GM12865 (cell line): Measurements from ENCODE around the gene TMEM62.

Source experiments
- DNase-seq: peaks from one replicate; pipeline ENCODE4 v3.0.0; 2010; ENCODE audit warnings: low read depth
- H3K4me3 ChIP-seq: 2 replicates; pipeline ENCODE4 v1.5.1; 2011; ENCODE audit warnings: mild to moderate bottlenecking, low read depth, low read length, control low read depth
- TF ChIP-seq, protein P1 (sequence below): IDR thresholded peaks from 2 replicates; pipeline ENCODE4 v1.5.1; 2011; ENCODE audit warnings: low read length, control low read depth, low read depth, inconsistent platforms; ENCODE audit not compliant: insufficient read depth; ENCODE audit errors: missing control alignments

Gene TMEM62

DNA sequence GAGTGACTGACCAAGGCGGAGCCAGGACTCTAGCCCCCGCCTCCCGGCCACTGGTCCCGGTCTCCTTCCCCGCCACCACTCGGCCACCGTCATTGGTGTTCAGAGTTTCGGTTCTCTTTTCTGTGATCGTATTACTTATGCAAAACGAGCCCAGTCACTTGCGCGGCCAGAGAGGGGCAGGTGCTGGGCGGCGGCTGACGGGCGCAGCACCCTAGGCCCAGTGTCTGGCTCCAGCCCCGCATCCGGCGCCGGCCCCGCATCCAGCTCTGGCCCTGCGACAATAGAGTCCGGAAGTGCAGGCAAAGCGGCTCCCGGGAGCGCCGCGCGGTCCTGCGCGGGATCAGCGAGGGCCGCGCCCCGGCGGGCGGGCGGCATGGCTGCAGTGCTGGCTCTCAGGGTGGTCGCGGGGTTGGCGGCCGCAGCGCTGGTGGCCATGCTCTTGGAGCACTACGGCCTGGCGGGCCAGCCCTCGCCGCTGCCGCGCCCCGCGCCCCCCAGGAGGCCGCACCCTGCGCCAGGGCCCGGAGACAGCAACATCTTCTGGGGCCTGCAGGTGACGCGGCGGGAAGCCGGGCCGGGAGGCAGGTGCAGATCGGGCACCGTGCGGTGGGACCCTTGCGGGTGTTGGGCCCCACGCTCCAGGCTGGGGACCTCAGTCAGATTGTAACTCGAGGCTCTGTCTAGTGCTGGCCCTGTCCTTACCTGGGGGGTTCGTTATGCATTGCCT is at the start of gene TMEM62:
Gene TMEM62, plus strand, starts transcription at position 157 of the 727 bp plus-strand sequence. Its CDS starts 217 bp downstream, at position 374.
- TF ChIP-seq, protein P1, sequence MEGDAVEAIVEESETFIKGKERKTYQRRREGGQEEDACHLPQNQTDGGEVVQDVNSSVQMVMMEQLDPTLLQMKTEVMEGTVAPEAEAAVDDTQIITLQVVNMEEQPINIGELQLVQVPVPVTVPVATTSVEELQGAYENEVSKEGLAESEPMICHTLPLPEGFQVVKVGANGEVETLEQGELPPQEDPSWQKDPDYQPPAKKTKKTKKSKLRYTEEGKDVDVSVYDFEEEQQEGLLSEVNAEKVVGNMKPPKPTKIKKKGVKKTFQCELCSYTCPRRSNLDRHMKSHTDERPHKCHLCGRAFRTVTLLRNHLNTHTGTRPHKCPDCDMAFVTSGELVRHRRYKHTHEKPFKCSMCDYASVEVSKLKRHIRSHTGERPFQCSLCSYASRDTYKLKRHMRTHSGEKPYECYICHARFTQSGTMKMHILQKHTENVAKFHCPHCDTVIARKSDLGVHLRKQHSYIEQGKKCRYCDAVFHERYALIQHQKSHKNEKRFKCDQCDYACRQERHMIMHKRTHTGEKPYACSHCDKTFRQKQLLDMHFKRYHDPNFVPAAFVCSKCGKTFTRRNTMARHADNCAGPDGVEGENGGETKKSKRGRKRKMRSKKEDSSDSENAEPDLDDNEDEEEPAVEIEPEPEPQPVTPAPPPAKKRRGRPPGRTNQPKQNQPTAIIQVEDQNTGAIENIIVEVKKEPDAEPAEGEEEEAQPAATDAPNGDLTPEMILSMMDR = no peak
- DNase-seq = peak; percentile 94
- H3K4me3 ChIP-seq = peak within 1 kb of the TSS; percentile 97

DNA sequence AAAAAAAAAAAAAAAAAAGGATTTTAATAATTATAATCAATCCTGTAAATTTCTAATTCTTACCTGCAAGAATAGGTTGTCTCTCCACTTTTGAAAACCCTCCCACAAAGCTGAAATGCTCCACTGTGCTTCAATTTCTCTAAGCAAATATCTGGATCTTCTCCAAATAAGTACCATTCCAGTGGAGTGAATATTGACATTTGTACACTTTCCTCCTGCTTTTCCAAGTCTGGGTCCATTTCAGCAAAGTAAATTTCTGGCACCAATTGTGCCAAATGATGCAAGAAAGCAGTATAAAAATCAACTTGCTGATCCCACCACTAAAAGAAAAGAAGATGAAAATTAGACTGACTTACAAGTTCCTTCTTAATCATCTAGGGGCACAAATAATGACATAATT is 47.5 kb upstream of the TMEM62 start:
- TF ChIP-seq, protein P1 = no peak
- no peak overlapping the region for H3K4me3 ChIP-seq
- DNase-seq = no peak

DNA sequence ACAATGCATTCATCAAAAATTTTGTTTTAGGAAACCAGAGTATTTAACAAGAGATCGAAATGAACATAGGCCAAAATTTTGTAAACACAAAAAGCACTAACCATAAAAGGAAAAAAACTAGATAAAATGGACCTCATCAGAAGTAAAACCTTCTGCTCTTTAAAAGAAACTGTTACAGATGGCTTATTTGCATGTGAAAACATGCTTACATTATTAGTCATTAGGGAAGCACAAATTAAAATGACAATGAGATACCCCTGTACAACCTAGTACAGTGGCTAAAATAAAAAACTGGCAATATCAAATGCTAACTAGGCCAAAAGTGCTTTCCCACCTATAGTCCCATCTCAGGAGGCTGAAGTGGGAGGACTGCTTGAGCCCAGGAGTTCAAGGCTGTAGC is 46.8 kb upstream of the TMEM62 start:
- TF ChIP-seq, protein P1 = no peak
- H3K4me3 ChIP-seq = no peak overlapping the region
- DNase-seq = peak; percentile 31

DNA sequence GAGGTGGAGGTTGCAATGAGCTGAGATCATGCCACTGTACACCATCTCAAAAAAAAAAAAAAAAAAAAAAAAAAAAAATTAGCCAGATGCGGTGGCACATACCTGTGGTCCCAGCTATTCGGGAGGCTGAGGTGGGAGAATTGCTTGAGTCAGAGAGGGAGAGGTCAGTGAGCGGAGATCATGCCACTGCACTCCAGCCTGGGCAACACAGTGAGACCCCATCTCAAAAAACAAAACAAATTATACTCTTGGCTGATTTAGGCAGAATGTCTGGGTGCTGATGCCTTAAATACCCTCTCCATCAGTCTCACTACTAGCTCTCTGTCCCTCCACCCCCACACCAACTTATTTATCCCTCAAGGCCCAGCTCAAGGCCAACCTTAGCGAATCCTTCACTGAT is 41.5 kb upstream of the TMEM62 start:
- H3K4me3 ChIP-seq = no peak overlapping the region
- TF ChIP-seq, protein P1 = no peak
- no peak for DNase-seq

DNA sequence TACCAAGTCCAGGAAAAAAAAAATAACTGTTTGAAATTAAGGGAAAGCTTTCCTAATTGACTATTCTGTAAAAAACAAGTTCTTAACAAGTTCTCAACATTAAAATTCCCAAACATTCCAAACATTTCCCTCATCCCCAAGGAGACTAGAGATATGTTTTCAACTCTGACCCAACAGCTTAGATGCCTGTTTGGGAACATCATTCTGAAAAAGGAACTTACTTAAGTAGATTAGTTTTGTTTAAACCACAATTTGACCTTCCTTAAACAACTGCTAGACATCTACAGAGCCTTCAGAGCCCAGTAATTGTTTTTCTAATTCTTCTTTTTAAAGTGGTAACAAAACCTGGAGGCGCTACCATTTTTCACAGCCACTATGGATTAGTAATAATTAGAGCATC is 40.4 kb upstream of the TMEM62 start:
- DNase-seq = peak; percentile 2
- H3K4me3 ChIP-seq = no peak overlapping the region
- TF ChIP-seq, protein P1 = no peak

DNA sequence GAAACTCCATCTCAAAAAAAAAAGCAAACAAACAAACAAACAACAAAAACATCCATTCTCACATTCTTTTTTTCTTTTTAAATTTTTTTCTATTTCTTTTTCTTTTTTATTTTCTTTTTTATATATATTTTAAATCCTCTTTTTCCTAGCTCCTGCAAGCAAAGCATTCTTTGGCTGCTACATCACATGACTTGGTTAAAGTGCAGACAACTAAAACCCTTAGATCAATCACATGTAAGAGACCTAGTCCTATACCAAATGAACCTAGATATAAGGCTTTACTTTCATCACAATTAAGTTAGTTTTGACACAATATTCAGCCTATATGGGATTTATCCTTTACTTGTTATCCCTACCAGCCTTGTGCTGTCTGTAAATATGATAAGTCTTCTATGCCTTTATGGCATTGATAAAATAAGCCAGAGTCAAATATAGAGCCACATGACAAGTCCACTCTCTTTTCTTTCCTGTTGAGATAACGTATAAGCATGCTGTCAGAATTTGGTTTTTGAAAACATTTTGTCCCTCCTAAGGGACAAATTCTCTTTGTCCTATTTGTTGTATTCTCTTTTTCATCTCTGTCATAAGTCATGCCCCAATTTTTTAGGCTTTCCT is 38.9 kb upstream of the TMEM62 start:
- no peak for DNase-seq
- H3K4me3 ChIP-seq = no peak overlapping the region
- TF ChIP-seq, protein P1 = no peak

DNA sequence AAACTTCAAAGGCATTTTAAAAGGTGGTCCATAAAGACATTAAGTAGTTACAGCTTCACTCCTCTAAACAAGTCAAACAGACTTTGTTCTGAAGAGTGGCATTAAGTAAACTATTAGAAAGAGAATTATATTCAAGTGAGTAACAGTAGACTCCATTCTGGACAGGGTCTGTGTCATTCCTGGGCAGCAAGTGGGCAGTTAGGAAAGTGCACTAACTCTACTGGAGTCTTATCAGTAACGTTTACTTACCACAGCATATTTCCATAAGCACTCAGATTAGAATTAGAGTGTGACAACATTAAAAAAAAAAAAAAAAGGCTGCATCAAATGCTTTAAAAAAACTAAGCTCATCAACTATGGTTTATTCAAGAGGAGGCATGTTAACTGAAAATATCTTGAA is 38.1 kb upstream of the TMEM62 start:
- H3K4me3 ChIP-seq = no peak overlapping the region
- TF ChIP-seq, protein P1 = no peak
- DNase-seq = no peak
